HUES48 (cell line): ENCODE measurements around the gene RIPOR2.
A peak's percentile ranks its signal among the peaks of the same experiment; 100 is the strongest.
"Not testable (repeated sequence)": the region's sequence is repeated elsewhere in the genome, so short reads cannot be mapped to it uniquely, and the experiment has no call there.

ENCODE experiments used
- H3K27ac ChIP-seq: one replicate; pipeline ENCODE4 v1.7.0; 2013; ENCODE audit warnings: low read depth, low read length, inconsistent platforms
- H3K27me3 ChIP-seq: 2 replicates; pipeline ENCODE4 v1.6.1; 2013; ENCODE audit warnings: mild to moderate bottlenecking, low read length; ENCODE audit not compliant: control insufficient read depth, insufficient read depth
- H3K36me3 ChIP-seq: 2 replicates; pipeline ENCODE4 v1.6.1; 2013; ENCODE audit warnings: low read length; ENCODE audit not compliant: control insufficient read depth, insufficient read depth
- H3K4me1 ChIP-seq: 2 replicates; pipeline ENCODE4 v1.6.1; 2013; ENCODE audit warnings: mild to moderate bottlenecking, low read length; ENCODE audit not compliant: control insufficient read depth, insufficient read depth
- H3K4me3 ChIP-seq: 2 replicates; pipeline ENCODE4 v1.5.1; 2013; ENCODE audit warnings: mild to moderate bottlenecking, low read depth, low read length
- H3K9ac ChIP-seq: 2 replicates; pipeline ENCODE4 v1.6.1; 2013; ENCODE audit warnings: mild to moderate bottlenecking, low read depth, low read length, moderate library complexity
- H3K9me3 ChIP-seq: 2 replicates; pipeline ENCODE4 v1.6.1; 2013; ENCODE audit warnings: low read length; ENCODE audit not compliant: control insufficient read depth, insufficient read depth

Gene RIPOR2

DNA sequence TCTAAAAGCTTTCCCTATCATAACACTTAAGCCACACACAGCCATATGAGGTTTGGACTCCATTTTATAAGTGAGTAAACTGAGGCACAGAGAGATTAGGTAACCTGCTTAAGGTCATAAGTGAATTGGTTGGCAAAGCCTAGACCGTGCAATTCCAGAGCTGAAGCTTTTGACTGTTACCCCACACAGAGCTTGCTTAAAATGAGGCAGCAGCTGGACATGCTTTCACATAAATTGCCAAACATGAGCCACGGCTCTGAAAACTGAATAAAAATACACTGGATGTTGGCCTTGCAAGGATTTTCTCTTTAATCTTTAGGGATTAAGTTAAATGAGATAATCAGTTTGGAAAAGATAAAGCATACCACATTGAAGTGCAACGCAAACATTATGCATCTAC is 2.5 kb downstream of the RIPOR2 start:
- no peaks in the 10 kb centered on the region for H3K36me3 ChIP-seq
- H3K27ac ChIP-seq, result no peak overlapping the region
- H3K9ac ChIP-seq, result no peak overlapping the region
- H3K4me1 ChIP-seq, result peaks cover 47% of the 10 kb centered on the region
- 0 out of 2 replicates have a peak overlapping the region, but pooled peaks have one; percentile 4 for H3K4me3 ChIP-seq
- no peaks in the 10 kb centered on the region for H3K9me3 ChIP-seq
- H3K27me3 ChIP-seq, result no peaks in the 10 kb centered on the region

DNA sequence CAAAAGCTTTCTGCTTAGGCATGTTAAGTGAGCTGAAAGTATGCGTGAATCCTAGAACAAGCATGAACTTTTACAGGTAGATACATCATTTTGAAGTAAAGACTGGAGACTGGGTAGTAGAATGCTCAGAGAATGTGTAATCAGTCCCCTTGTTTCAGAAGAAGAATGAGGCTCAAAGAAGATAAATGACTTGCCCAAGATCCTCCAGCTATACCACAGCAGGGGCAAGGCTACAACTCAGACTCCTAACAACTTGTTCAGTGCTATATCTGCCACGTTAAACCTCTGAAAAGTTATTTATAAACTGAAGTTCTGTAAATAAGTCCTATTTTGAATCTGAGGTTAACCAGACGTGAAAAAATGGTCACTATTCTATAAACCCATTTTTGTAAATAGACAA is 2.9 kb downstream of the RIPOR2 start:
- H3K36me3 ChIP-seq, result no peaks in the 10 kb centered on the region
- H3K9me3 ChIP-seq, result no peaks in the 10 kb centered on the region
- H3K27ac ChIP-seq, result no peak overlapping the region
- peaks cover 47% of the 10 kb centered on the region for H3K4me1 ChIP-seq
- H3K27me3 ChIP-seq, result no peaks in the 10 kb centered on the region
- H3K4me3 ChIP-seq, result no peak overlapping the region
- H3K9ac ChIP-seq, result no peak overlapping the region

DNA sequence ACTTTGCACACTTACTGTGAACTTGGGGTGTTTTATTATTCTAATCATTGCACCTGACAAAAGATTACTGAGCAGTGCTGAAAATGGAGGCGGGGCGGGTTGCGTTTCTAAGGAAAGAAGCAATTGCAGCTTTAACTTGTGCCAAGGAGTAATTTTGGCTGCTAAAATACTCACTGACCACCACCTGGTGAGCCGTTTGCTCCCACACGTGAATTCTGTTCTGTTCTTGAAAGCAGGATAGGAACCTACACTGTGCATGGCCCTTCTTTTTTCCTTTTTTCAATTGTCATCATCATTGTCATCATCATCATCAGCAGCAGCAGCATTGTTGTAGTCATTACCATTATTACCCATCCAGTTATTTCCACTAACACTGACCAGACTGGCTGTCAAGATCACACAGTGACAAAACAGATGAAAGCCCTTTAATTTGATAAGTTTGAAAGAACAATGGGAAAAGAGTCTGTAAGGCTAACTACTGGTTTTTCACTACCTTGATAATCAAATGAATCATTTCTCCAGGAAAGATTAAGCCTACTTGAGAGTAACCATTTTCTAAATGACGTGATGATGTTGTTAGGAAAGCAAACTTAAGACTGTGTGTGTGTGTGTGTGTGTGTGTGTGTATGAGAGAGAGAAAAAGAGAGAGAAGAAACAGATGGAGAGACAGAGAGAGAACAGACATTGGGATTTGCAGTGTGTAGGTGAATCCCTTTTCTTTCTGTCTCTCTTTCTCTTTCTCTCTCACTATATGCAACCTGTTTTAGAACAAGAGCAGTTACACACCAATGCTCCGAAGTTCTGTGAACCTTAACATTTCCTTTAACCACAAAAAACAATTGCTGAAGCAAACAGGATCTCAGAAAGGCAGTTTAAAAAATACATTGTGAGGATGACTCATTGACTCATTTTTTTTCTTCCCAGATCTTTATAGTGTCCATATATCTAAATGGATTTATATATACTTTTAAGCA is 3.8 kb downstream of the RIPOR2 start:
- H3K4me1 ChIP-seq, result peaks cover 47% of the 10 kb centered on the region
- H3K27ac ChIP-seq, result no peak overlapping the region
- no peaks in the 10 kb centered on the region for H3K36me3 ChIP-seq
- no peaks in the 10 kb centered on the region for H3K27me3 ChIP-seq
- no peak overlapping the region for H3K9ac ChIP-seq
- no peaks in the 10 kb centered on the region for H3K9me3 ChIP-seq
- H3K4me3 ChIP-seq, result no peak overlapping the region

DNA sequence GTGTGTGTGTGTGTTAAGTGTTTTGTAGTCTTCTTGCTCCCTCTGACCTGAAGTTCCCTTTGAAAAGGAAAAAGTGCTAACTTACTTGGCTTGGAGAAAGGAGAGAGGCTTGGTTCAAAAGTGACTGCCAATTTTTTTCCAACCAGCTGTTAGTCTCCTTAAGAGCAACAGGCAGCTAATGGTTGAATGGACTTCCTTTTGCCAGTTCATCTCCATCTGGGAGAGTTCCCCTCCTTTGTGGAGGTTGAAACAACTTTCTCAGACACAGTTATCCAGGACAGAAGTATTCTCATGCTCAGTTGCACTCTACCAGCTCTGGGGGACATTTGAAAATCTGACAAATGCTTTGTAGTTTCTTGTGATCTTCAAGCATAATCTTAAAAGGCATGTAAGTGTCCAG is 4.5 kb downstream of the RIPOR2 start:
- no peak overlapping the region for H3K4me3 ChIP-seq
- H3K27ac ChIP-seq, result peak overlapping the region; percentile 4
- no peak overlapping the region for H3K9ac ChIP-seq
- no peaks in the 10 kb centered on the region for H3K9me3 ChIP-seq
- no peaks in the 10 kb centered on the region for H3K36me3 ChIP-seq
- no peaks in the 10 kb centered on the region for H3K27me3 ChIP-seq
- H3K4me1 ChIP-seq, result peaks cover 45% of the 10 kb centered on the region

DNA sequence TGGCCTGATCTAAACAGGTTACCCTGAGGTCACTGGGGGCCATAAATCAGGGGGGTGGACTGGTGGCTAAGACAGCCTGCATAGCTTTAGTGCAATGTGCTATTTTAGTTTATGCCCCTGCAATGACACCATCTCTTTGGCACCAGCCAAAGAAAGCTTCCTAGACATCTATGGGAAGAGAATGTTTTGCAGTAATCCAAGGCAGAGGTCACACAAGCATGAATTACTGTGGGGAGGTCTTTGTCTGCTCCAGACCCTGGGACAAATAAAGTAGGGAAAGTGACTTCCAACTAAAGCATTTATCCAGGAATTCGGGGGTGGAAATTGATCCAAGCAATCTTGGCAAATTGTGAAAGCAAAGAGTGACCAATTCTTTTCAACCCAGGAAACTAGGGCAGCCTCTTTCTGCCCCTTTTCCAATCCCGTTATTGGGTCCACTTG is 5.3 kb downstream of the RIPOR2 start:
- Histone ChIP-seq H3K9me3 (no peaks in the 10 kb centered on the region), H3K4me3 (no peak overlapping the region), H3K4me1 (peaks cover 40% of the 10 kb centered on the region), H3K27ac (no peak overlapping the region), H3K9ac (no peak overlapping the region), H3K36me3 (no peaks in the 10 kb centered on the region), H3K27me3 (no peaks in the 10 kb centered on the region)

DNA sequence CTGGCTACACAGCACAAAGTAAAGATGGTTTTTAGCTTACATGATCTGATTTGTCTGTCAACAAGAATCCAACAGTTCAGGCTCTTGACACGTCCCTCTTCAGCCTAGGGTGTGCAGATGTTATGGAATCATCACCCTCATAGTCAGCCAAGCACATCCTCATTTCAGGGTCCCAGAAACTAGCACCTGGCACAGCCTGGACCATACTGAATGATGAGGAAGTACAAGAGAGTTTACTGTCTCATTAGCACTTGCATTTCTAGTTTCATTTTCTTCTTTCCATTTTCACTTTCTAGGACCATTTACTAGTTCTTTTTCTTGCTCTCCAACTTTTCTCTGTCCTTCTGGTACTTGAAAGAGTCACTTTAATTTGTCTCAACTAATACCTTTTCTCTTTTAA is 6.5 kb downstream of the RIPOR2 start:
- Histone ChIP-seq H3K9me3 (no peaks in the 10 kb centered on the region), H3K36me3 (no peaks in the 10 kb centered on the region), H3K4me3 (no peak overlapping the region), H3K27ac (no peak overlapping the region), H3K4me1 (peaks cover 46% of the 10 kb centered on the region), H3K9ac (no peak overlapping the region), H3K27me3 (no peaks in the 10 kb centered on the region)

DNA sequence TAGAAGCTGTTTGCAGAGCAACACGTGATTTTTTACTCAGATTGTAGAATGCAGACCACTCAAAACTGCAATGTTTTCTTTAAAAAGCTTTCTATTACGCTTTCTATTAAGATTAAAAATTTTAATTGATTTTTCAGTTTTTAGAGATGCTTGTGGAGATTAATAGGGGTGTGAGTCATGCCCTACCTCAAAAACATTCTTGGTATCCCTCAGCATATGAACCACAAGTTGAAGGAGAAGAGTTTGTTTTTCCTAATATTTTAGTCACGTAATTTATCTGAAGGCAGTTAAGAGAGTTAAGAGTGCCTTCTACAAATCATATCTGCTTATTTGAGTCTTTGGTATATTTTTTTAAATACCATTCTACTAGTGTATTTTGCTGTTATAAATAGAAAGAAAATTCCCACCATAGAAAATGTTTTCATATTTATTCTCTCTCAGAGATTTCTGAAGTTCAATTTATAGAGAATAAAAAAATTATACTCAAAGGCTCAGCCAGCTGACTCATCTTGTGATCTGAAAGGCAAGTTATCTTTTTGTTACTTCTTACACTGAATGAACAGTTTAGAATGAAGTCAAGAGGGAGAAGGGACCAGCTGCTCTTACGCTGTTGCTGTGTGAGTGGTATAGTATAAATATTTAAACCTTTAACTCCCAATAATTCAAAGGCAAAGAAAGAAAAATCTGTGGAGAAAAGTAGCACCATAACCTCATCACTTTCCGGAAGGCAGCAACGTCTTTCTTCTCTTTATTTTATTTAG is 7.6 kb downstream of the RIPOR2 start:
- Histone ChIP-seq H3K27ac (no peak overlapping the region), H3K27me3 (no peaks in the 10 kb centered on the region), H3K4me3 (no peak overlapping the region), H3K9ac (no peak overlapping the region), H3K9me3 (no peaks in the 10 kb centered on the region), H3K4me1 (peaks cover 47% of the 10 kb centered on the region), H3K36me3 (no peaks in the 10 kb centered on the region)

DNA sequence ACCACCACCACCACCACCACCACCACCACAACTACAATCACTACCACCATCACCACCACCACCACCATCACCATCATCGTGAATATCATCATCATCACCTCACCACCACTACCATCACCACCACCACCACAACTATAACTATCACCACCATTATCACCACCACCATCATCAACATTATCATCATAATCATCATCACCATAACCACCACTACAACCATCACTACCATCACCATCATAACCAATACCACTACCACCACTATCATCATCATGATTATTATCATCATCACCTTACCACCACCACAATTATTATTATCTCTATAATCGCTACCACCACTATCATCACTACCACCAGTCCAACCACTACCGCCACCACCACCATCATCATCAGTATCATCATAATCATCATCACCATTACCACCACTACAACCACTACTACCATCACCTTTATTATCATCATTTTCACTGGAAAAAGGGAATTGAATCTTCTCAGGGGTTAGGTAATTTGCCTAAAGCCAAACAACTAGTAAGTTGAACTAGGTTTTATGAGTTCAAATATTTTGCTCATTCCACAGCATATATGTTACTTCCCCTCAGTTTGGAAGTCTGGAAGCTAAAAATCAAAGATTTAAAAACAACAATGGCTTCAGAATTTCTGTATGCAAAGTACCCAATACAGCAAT is 8.3 kb downstream of the RIPOR2 start:
- H3K27ac ChIP-seq, result no peak overlapping the region
- H3K4me1 ChIP-seq, result peaks cover 44% of the 10 kb centered on the region
- no peaks in the 10 kb centered on the region for H3K9me3 ChIP-seq
- H3K36me3 ChIP-seq, result no peaks in the 10 kb centered on the region
- H3K27me3 ChIP-seq, result no peaks in the 10 kb centered on the region
- no peak overlapping the region for H3K9ac ChIP-seq
- no peak overlapping the region for H3K4me3 ChIP-seq

DNA sequence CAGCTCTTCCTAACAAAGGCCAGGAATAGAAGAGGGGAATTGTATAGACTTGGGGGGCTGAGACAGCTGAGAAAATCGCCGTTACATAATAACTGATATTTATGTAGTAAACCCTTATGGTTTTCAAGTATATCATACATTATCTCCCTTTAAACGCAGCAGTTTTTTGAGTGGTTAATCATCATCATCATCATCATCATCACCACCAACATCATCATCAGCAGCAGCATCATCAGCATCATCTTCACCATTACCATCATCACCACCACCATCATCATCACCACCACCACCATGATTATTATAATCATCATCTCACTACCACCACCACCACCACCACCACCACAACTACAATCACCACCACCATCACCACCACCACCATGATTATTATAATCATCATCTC is 9.1 kb downstream of the RIPOR2 start:
- not testable (repeated sequence) for H3K4me3 ChIP-seq, H3K9ac ChIP-seq, H3K36me3 ChIP-seq, H3K27me3 ChIP-seq, H3K27ac ChIP-seq, H3K9me3 ChIP-seq
- H3K4me1 ChIP-seq, result peaks cover 36% of the 10 kb centered on the region

DNA sequence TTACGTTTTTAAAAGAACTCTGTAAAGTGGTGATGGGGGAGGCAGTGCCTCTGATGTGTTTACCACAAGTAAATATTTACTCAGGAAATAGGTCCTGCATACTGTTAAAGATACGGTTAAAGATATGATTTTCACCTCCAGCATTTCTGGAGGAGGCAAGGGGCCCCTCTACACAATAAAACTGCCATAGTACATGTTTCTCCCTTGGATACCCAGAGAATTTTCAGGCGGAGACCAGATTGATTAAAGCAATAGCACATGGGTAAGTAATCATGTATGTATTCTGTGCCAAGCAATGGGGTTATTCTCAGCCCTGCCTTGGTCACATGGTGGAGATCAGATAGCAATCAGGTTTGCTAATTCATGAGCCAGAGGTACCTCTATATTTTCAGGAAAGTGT is 9.6 kb downstream of the RIPOR2 start:
- Histone ChIP-seq H3K27me3 (no peaks in the 10 kb centered on the region), H3K4me3 (no peak overlapping the region), H3K9ac (no peak overlapping the region), H3K9me3 (no peaks in the 10 kb centered on the region), H3K36me3 (no peaks in the 10 kb centered on the region), H3K27ac (no peak overlapping the region), H3K4me1 (peaks cover 31% of the 10 kb centered on the region)
